ENCODE data around the gene SMYD5. TPM values are rescaled to one million over a fixed set of nuclear protein-coding genes. Genes with fewer than 3 reads are reported as not detected.

Gene SMYD5
- total RNA-seq, 1 donor from 2014 or later, result 37.8 TPM

DNA sequence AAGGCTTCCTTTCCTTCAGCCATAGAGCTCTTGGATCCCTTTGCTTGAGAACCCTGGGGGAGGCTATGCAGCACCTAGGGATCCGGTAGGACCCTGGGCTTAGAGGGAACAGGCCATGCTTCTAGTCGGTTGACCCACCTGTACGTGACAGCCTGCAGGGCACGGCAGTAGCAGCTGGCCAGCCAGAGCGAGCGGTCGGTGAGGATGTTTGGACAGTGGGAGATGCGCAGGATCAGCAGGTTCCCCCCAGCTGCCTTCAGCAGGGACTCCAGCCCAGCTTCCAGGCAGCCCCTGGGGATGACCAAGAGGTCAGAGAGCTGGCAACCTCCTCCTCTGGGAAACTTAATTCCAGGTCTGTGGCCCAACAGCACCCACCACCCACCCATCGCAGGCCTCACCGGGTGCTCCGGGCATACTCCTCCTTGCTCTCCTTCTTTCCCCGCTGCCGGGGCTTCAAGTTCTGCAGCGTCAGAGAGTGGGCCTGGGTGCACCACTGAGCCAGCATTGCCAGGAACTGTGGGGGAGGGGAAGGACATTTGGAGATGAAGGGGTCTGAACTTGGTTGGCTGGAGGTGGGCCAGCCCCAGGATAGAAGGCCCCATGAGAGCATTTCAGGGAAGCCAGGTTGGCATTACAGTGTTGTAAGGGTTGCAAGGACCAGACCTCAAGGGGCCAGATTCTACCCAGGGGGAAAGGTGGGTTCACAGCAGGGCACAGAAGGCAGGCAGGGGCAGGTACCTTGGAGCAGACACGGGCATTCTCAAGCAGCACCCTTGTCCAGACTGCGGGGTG lies 49.7 kb downstream of the SMYD5 start:
- DNase-seq (no peak), ATAC-seq (ENCODE audit: low read depth) (no peak)
- Mint-ChIP-seq H3K4me1 (peaks cover 12% of the 10 kb centered on the region), H3K4me3 (no peak overlapping the region), H3K27ac (no peak overlapping the region), H3K36me3 (ENCODE audit: low read depth) (peaks cover 51% of the 10 kb centered on the region), H3K27me3 (no peaks in the 10 kb centered on the region), H3K9me3 (no peaks in the 10 kb centered on the region)
- CTCF ChIA-PET, result no interaction called here
- intact Hi-C loops (cut with micrococcal nuclease), result no loop called here
- POLR2A ChIA-PET, result no interaction called here
- TF ChIP-seq, protein P1, sequence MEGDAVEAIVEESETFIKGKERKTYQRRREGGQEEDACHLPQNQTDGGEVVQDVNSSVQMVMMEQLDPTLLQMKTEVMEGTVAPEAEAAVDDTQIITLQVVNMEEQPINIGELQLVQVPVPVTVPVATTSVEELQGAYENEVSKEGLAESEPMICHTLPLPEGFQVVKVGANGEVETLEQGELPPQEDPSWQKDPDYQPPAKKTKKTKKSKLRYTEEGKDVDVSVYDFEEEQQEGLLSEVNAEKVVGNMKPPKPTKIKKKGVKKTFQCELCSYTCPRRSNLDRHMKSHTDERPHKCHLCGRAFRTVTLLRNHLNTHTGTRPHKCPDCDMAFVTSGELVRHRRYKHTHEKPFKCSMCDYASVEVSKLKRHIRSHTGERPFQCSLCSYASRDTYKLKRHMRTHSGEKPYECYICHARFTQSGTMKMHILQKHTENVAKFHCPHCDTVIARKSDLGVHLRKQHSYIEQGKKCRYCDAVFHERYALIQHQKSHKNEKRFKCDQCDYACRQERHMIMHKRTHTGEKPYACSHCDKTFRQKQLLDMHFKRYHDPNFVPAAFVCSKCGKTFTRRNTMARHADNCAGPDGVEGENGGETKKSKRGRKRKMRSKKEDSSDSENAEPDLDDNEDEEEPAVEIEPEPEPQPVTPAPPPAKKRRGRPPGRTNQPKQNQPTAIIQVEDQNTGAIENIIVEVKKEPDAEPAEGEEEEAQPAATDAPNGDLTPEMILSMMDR (IDR thresholded peaks at IDR 0.05), result no peak

- no peak overlapping the region for H3K27ac Mint-ChIP-seq
- intact Hi-C loops (cut with micrococcal nuclease), result no loop called here
- peaks cover 46% of the 10 kb centered on the region for H3K36me3 Mint-ChIP-seq (ENCODE audit: low read depth)
- POLR2A ChIA-PET, result no interaction called here
- no peak overlapping the region for H3K4me3 Mint-ChIP-seq
- peaks cover 13% of the 10 kb centered on the region for H3K4me1 Mint-ChIP-seq
- no peaks in the 10 kb centered on the region for H3K27me3 Mint-ChIP-seq
- TF ChIP-seq, protein P1 (IDR thresholded peaks at IDR 0.05), result no peak
- DNase-seq, result no peak
- CTCF ChIA-PET, result no interaction called here
- no peak for ATAC-seq (ENCODE audit: low read depth)
- no peaks in the 10 kb centered on the region for H3K9me3 Mint-ChIP-seq
Observed at GRCh38 chr2:73264332-73264606, 50.2 kb downstream of the SMYD5 start.

DNA sequence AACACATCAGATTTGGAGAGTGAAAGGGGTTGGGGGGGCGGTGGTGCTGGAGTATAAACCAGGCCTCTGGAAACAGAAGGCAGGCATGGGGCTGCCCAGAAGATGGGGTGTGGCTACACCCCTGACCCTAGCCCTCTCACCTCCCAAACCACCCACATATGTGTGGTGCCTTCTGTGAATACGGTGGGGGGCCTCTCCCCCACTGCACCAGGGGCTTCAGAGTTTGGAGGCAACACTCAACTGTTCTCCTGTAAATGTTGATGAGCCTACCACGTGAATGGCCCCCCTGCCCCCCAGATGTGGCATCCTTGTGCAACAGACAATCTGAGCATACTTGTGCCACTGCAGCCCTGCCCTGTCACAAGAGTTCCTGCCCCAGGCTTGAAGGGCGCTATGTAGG lies 50.7 kb downstream of the SMYD5 start:
- ChIA-PET POLR2A (no interaction called here), CTCF (no interaction called here)
- TF ChIP-seq, protein P1 (IDR thresholded peaks at IDR 0.05), result no peak
- H3K4me1 Mint-ChIP-seq, result peaks cover 15% of the 10 kb centered on the region
- no peak overlapping the region for H3K27ac Mint-ChIP-seq
- ATAC-seq (ENCODE audit: low read depth), result no peak
- intact Hi-C loops (cut with micrococcal nuclease), result no loop called here
- peaks cover 41% of the 10 kb centered on the region for H3K36me3 Mint-ChIP-seq (ENCODE audit: low read depth)
- H3K27me3 Mint-ChIP-seq, result no peaks in the 10 kb centered on the region
- no peak overlapping the region for H3K4me3 Mint-ChIP-seq
- H3K9me3 Mint-ChIP-seq, result no peaks in the 10 kb centered on the region
- DNase-seq, result no peak

DNA sequence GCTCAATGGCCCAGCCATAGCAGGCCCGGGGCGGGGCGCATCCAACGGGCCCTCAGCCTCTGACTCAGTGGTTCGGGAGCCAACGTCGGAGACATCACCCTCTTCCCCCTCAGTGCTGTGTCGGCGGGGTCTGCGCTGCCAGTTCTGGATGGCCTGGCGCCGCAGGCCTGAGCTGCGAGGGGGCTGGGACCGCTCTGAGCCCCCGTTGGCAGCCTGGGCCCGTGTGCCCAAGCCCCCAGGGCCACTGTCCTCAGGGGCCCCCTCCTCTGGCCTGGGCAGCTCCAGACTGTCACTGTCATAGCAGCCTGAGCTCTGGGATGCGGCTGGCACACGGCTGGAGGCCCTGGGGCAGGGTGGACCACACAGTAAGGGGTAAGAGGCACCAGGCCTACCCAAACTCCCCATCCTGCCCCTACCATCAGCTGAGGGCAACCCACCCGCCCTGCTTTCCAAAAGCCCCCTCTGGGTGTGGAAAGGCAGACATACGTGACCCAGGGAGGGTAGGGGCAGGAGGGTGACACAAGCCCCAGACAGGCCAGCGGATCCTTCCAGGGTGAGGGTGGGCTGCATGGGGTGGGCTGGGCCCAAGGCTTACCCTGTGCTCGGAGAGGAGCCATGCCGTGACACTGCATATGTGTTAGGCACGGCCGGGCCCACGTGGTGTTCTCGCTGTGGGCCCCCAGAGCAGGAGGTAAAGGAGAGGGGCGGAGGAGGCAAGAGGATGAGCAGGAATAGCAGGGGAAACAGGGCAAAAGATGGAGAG lies 51.4 kb downstream of the SMYD5 start:
- ChIA-PET CTCF (no interaction called here), POLR2A (no interaction called here)
- no peak overlapping the region for H3K4me3 Mint-ChIP-seq
- no peak for ATAC-seq (ENCODE audit: low read depth)
- TF ChIP-seq, protein P1 (IDR thresholded peaks at IDR 0.05), result no peak
- H3K9me3 Mint-ChIP-seq, result no peaks in the 10 kb centered on the region
- H3K27ac Mint-ChIP-seq, result no peak overlapping the region
- no peaks in the 10 kb centered on the region for H3K27me3 Mint-ChIP-seq
- H3K36me3 Mint-ChIP-seq (ENCODE audit: low read depth), result peaks cover 34% of the 10 kb centered on the region
- peaks cover 18% of the 10 kb centered on the region for H3K4me1 Mint-ChIP-seq
- intact Hi-C loops (cut with micrococcal nuclease), result no loop called here
- DNase-seq, result no peak

DNA sequence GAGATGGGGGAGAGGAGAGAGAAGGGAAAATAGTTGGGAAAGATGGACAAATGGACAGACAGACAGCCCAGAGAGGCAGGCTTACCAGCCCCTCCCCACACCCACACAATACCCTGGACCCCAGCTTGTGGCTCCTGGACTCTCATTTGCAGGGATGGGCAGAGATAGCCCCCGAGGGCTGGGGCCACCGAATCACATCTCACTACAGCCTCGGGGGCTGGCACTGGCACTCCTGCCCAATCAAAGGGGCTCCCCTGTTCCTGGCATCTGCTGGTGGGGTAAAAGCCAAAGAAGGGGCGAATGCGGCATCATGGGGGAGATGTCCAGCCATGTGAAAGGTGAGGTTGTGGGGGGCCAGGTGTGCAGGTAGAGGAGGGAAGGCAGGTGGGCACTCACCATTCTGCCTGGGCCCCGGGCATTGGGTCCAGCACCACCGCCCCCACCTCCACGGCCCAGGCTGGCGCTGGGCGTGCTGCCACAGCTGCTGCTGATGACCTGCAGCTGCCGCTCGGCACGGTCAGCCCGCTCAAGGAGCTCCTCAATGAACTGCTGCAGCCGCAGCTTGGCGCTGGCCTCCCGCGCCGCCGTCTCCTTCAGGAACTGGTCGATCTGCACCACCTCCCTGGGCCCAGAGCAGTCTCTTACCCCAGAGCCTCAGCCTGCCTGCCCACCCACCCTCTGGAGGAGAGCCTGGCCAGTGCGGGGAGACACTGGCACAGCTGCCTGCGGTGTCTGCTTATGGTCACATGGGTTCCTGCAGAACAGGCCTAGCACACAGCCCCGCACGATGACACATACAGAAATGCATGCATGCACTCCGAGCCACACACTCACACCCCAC lies 52.2 kb downstream of the SMYD5 start:
- DNase-seq, result no peak
- ChIA-PET POLR2A (no interaction called here), CTCF (no interaction called here)
- Mint-ChIP-seq H3K4me1 (peaks cover 18% of the 10 kb centered on the region), H3K27me3 (no peaks in the 10 kb centered on the region), H3K9me3 (no peaks in the 10 kb centered on the region), H3K4me3 (no peak overlapping the region), H3K27ac (no peak overlapping the region), H3K36me3 (ENCODE audit: low read depth) (peaks cover 31% of the 10 kb centered on the region)
- no peak for ATAC-seq (ENCODE audit: low read depth)
- intact Hi-C loops (cut with micrococcal nuclease), result no loop called here
- TF ChIP-seq, protein P1 (IDR thresholded peaks at IDR 0.05), result no peak

Measured in activated B cell treated with CpG ODN at 0.5 μM for 24 hours (primary cell).